Medulla oblongata (tissue), 1 donor: ENCODE data around the gene CPN2.

Experiments used
- DNase-seq: peaks from one replicate; pipeline ENCODE4 v3.0.0-alpha.2; 2015; ENCODE audit errors: extremely low spot score

CPN2 gene

GRCh38 chr3:194380326-194380725 is 29.2 kb upstream of the CPN2 start:
- no peak for DNase-seq

- no peak for DNase-seq
These were observed 28.5 kb upstream of the CPN2 start for GRCh38 chr3:194379651-194380050.

GRCh38 chr3:194379231-194379630 is 28.1 kb upstream of the CPN2 start:
- DNase-seq = no peak

- no peak for DNase-seq
These were observed 26.6 kb upstream of the CPN2 start for GRCh38 chr3:194377708-194378107.

- DNase-seq = no peak
These were observed 25.1 kb upstream of the CPN2 start for GRCh38 chr3:194376241-194376560.

- DNase-seq = no peak
These were observed 24.5 kb upstream of the CPN2 start for GRCh38 chr3:194375473-194376240.

GRCh38 chr3:194374935-194375334 is 23.8 kb upstream of the CPN2 start:
- no peak for DNase-seq

GRCh38 chr3:194373899-194374298 is 22.8 kb upstream of the CPN2 start:
- no peak for DNase-seq

- DNase-seq = no peak
These were observed 21.9 kb upstream of the CPN2 start for GRCh38 chr3:194373028-194373427.

GRCh38 chr3:194370753-194371152 is 19.6 kb upstream of the CPN2 start:
- no peak for DNase-seq

- DNase-seq = no peak
These were observed 18.6 kb upstream of the CPN2 start, which contains the start of gene LRRC15 for GRCh38 chr3:194369522-194370279. Gene LRRC15, minus strand, starts transcription at chr3:194369743. Its CDS starts 8,700 bp downstream, at chr3:194361043.

- no peak for DNase-seq
These were observed 17.8 kb upstream of the CPN2 start for GRCh38 chr3:194368918-194369317.

GRCh38 chr3:194367992-194368841 is 17.1 kb upstream of the CPN2 start:
- DNase-seq = no peak

- no peak for DNase-seq
These were observed 14.9 kb upstream of the CPN2 start for GRCh38 chr3:194365978-194366490.

- DNase-seq = no peak
These were observed 14.4 kb upstream of the CPN2 start for GRCh38 chr3:194365526-194365925.

GRCh38 chr3:194364652-194365434 is 13.7 kb upstream of the CPN2 start:
- DNase-seq = peak; percentile 14

- DNase-seq = no peak
These were observed 13.2 kb upstream of the CPN2 start for GRCh38 chr3:194364314-194364651.

GRCh38 chr3:194360568-194360967 is 9.4 kb upstream of the CPN2 start:
- DNase-seq = no peak

- DNase-seq = no peak
These were observed 6.6 kb upstream of the CPN2 start for GRCh38 chr3:194357681-194358080.

GRCh38 chr3:194355379-194355778 is 4.3 kb upstream of the CPN2 start:
- DNase-seq = no peak

- no peak for DNase-seq
These were observed 3.2 kb upstream of the CPN2 start for GRCh38 chr3:194354315-194354714.
